AG09319 (cell line): ENCODE measurements around the gene OSBPL7.
A peak's percentile ranks its signal among the peaks of the same experiment; 100 is the strongest.

Experiments
- DNase-seq: peaks from one replicate; pipeline ENCODE4 v3.0.0-alpha.2; 2010; ENCODE audit warnings: low read depth; ENCODE audit errors: extremely low read depth
- TF ChIP-seq, protein P1 (sequence below): IDR thresholded peaks from 2 replicates; pipeline ENCODE4 v1.5.1; 2011; ENCODE audit warnings: low read depth, mild to moderate bottlenecking, inconsistent platforms, low read length, moderate library complexity

OSBPL7 gene

DNA sequence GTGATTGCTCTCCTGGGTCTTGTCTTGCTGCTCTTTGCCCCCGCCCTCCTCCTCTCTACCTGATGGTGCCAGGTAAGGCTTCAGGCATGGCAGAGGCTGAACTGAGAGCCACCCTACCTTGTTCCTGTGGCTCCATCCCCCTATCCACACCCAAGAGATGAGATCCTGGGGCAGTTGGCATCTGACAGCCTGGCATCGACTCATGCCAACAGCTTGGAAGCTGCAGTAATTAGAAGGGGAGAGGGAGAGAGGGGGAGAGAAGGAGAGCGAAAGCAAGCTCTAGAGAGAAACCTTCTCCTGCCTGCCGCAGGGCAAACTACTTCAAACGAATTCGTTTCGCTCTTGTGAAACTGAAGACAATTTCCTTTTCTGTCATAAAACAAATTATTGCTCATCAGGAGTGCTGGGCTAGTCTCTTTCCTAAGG lies 43.2 kb upstream of the OSBPL7 start:
- TF ChIP-seq, protein P1, sequence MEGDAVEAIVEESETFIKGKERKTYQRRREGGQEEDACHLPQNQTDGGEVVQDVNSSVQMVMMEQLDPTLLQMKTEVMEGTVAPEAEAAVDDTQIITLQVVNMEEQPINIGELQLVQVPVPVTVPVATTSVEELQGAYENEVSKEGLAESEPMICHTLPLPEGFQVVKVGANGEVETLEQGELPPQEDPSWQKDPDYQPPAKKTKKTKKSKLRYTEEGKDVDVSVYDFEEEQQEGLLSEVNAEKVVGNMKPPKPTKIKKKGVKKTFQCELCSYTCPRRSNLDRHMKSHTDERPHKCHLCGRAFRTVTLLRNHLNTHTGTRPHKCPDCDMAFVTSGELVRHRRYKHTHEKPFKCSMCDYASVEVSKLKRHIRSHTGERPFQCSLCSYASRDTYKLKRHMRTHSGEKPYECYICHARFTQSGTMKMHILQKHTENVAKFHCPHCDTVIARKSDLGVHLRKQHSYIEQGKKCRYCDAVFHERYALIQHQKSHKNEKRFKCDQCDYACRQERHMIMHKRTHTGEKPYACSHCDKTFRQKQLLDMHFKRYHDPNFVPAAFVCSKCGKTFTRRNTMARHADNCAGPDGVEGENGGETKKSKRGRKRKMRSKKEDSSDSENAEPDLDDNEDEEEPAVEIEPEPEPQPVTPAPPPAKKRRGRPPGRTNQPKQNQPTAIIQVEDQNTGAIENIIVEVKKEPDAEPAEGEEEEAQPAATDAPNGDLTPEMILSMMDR = no peak
- DNase-seq = no peak

DNA sequence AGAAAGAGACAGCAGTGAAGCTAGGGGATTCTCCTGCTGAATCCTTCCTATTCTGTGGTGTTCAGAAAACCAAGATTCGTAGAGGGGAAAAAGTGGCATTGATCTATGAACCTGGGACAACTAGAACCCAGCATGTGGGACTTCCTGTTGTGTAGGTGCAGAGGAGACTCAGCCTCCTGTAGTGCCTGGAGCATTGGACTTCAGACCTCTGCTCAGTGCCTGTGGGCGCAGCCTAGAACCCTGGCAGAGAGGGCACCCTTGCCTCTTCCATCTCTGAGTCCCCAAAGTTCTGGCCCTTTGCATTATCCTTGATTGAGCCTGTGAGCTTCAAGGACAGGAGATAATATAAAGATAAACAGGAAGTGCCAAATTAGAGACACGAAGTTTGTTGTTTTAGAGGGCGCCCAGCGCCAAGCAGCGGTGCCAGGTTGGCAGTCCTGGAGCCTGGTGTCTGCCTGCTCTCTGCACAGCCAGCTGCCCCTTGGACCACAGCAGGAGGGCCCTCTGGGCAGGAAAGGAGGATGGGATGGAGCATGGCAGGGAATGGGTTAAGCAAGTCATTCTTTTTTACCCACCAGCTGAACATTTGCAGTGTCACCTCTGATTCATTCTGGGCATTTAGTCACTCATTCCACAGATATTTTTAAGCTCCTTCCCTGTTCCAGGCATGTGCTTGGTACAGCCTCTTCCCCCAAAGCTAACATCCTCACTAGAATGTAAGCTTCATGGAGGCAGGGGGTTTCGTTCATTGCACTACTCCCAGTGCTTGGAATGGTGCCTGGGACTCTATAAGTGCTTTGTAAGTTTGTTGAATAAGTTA lies 41.2 kb upstream of the OSBPL7 start:
- TF ChIP-seq, protein P1 = no peak
- DNase-seq = peak; percentile 16

DNA sequence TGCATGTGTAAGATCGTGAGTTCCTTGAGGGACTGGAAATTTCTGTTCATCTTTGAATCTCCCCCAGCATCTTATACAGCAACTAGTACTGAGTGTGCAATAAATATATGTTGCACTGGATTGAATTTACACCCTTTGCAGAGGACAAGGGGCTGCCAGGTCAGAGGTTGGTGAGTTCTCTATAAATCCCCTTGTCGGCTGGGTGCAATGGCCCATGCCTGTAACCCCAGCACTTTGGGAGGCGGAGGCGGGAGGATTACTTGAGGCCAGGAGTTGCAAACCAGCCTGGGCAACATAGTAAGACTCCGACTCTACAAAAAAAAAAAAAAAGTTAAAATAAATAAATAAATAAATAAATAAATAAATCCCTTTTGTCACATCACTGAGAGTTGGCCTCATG lies 38.8 kb upstream of the OSBPL7 start:
- TF ChIP-seq, protein P1 = no peak
- no peak for DNase-seq

DNA sequence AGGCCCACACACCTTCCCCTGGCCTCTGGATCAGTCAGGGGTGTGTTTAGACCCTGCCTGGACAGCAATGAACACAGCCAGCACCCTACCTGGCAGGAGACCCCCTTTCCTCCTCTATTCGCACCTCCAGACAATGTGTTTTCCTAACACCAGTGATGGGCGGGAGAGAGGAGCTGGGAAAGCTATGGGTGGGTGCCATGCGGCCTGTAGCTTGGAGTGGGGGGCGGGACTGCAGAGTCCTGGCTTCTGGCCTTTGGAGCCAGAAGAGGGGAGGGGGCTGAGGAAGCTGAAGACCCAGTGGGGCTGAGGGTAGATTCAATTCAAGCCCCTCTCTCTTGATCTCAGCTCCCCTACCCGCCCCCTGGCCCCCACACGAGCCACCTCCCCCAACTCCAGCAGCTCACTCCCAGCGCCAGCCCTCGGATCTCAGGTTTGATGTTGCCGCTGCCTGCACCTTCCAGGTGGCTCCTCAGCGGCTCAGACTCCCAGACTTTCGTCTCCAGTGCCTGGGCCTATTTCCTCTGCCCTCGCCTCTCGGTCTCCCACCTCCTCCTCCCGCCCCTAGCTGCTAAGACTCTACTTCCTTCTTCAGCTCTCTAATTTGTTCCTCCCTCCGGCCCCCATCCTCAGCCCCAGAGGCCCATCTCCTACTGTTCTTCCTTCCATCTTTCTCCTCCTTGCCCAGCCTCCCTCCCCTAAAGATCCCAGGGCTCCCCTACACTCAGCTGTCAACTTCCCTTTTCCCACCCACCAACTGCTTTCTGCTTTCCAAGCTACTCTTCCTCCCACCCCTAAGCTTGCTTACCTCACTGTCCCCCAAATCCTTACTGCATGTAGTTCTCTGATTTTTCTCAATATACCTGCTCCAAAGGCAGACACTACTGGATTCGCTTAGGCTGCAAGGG lies 36.2 kb upstream of the OSBPL7 start:
- no peak for DNase-seq
- TF ChIP-seq, protein P1 = no peak

DNA sequence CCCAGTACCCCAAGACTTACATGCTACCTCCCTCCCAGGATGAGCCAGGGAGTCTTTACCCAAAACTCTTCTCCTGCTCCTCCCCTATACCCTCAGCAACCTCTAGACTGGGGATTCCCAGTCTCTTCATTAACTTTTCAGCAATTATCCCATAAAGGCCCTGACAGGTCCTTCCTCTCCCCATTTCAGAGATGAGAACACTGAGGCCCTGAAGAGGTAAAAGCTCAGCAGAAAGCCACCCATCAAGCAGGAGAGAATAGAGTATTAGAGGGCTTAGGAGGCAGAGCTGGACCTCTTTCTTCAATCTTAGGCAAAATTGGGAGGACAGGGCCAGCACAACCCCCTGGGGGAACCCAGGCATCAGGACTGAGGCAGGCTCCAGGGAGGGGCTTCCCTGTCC lies 35.2 kb upstream of the OSBPL7 start:
- DNase-seq = no peak
- TF ChIP-seq, protein P1 = no peak

DNA sequence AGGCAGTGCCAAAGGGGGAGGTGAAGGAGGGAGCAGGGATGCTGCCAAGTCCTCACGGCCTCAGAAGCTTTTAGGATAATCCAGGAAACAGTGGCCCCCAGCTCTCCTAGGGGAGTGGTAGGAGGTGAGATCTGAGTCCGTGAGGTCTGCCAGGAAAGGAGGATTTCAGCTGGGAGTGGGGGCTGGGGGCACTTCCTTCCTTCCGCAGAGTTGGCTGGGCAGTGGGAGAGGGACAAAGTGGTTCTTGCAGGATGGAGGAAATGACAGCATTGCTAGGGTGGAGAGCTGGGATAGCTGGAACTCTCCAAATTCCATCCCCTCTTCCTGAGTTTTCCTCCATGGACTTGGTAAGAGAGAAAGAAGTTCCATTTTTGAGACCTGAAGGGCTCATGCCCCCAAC lies 34.1 kb upstream of the OSBPL7 start:
- TF ChIP-seq, protein P1 = no peak
- DNase-seq = no peak

DNA sequence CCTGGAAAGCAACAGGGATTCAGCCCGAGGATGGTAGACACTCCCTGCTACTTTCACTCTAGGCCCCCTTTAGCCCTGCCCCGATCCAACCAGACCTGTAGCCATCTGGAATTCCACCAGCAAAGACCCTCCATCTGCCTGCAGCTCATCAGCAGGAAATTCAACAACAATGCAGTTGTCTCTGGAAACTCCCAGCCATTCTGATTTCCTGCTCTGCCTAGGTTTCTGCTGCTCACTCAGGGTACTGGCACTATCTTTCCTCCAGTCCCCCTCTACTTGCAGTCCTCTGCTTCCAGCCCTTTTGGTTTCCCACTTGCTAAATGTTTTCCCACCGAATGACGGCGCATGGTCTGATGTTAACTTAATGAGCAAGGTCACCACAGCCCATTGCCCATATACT lies 32.0 kb upstream of the OSBPL7 start:
- TF ChIP-seq, protein P1 = no peak
- no peak for DNase-seq
